AG04450 (cell line): ENCODE results near the gene ZNF273. TPM values are rescaled to one million over a fixed set of nuclear protein-coding genes. Genes with fewer than 3 reads are reported as not detected.
A peak's percentile ranks its signal among the peaks of the same experiment; 100 is the strongest.

Experiments used
- CTCF ChIA-PET: fragments of 300-600, 350-600 bp; formaldehyde crosslinking; extraction: SDS; loops from one replicate; lab custom pipeline; 2022; ENCODE audit warnings: antibody characterized with exemption, inconsistent platforms; lab: Charles Lee
- POLR2A ChIA-PET: fragments of 350-600 bp; formaldehyde crosslinking; extraction: SDS; loops from one replicate; lab custom pipeline; 2021; ENCODE audit warnings: antibody characterized with exemption, inconsistent platforms; lab: Yijun Ruan, JAX
- DNase-seq: peaks from one replicate; pipeline ENCODE4 v3.0.0-alpha.2; 2011; ENCODE audit warnings: low read depth, low spot score
- H3K27ac ChIP-seq: one replicate; pipeline ENCODE4 v1.5.1; 2012; ENCODE audit warnings: low read depth, low read length, control low read depth
- H3K27me3 ChIP-seq: one replicate; pipeline ENCODE4 v1.6.0; 2012; ENCODE audit warnings: low read length; ENCODE audit not compliant: control insufficient read depth, insufficient read depth
- H3K4me3 ChIP-seq: 2 replicates; pipeline ENCODE4 v1.5.1; 2011; ENCODE audit warnings: mild to moderate bottlenecking, low read depth, low read length, control low read depth
- H3K9me3 ChIP-seq: 2 replicates; pipeline ENCODE4 v1.5.1; 2012; ENCODE audit warnings: low read length; ENCODE audit not compliant: control insufficient read depth, insufficient read depth
- polyA plus RNA-seq: library from polyadenylated mRNA; depleted of rRNA; stranded (reverse); fragments of >200 nt; gene quantifications from 2 replicates; pipeline ENCODE4 v1.2.3, GENCODE V29; 2011
- TF ChIP-seq, protein P1 (sequence below): IDR thresholded peaks from 2 replicates; pipeline ENCODE4 v1.5.1; 2011; ENCODE audit warnings: low read depth, low read length, control low read depth, inconsistent platforms

Gene ZNF273
- polyA plus RNA-seq, 1 experiment, result 2.9 TPM

DNA sequence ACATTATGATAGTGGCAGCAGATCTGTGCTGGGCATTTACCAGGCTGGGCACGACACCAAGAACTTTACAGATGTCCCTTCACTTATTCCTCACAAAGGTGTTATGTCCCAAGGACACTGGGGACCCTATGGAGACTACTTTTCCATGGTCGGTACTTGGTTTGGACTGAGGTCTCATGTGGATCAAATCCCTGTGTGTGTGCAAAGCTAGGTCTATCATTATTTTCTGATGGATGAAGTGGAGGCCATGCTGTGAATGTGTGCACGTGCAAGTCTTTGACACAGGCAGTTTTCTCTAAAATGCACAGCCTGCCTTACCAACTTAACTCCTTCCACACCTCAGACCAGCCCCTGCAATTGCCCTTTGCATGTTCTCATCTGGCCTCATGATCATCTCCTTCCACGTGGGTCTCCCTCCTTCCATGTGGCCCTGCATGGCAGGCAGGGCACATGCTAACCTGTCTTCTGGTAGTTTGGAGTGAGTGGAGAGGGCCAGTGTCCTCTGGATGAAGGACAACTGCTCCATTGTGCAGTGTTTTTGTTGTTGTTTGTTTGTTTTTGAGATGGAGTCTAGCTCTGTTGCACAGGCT lies 16.0 kb upstream of the ZNF273 start:
- peaks cover 25% of the 10 kb centered on the region for H3K9me3 ChIP-seq
- no peak overlapping the region for H3K27ac ChIP-seq
- TF ChIP-seq, protein P1, sequence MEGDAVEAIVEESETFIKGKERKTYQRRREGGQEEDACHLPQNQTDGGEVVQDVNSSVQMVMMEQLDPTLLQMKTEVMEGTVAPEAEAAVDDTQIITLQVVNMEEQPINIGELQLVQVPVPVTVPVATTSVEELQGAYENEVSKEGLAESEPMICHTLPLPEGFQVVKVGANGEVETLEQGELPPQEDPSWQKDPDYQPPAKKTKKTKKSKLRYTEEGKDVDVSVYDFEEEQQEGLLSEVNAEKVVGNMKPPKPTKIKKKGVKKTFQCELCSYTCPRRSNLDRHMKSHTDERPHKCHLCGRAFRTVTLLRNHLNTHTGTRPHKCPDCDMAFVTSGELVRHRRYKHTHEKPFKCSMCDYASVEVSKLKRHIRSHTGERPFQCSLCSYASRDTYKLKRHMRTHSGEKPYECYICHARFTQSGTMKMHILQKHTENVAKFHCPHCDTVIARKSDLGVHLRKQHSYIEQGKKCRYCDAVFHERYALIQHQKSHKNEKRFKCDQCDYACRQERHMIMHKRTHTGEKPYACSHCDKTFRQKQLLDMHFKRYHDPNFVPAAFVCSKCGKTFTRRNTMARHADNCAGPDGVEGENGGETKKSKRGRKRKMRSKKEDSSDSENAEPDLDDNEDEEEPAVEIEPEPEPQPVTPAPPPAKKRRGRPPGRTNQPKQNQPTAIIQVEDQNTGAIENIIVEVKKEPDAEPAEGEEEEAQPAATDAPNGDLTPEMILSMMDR, result no peak
- no peak for DNase-seq
- no peak overlapping the region for H3K4me3 ChIP-seq
- ChIA-PET POLR2A (no interaction called here), CTCF (no interaction called here)
- H3K27me3 ChIP-seq, result peaks cover 42% of the 10 kb centered on the region

DNA sequence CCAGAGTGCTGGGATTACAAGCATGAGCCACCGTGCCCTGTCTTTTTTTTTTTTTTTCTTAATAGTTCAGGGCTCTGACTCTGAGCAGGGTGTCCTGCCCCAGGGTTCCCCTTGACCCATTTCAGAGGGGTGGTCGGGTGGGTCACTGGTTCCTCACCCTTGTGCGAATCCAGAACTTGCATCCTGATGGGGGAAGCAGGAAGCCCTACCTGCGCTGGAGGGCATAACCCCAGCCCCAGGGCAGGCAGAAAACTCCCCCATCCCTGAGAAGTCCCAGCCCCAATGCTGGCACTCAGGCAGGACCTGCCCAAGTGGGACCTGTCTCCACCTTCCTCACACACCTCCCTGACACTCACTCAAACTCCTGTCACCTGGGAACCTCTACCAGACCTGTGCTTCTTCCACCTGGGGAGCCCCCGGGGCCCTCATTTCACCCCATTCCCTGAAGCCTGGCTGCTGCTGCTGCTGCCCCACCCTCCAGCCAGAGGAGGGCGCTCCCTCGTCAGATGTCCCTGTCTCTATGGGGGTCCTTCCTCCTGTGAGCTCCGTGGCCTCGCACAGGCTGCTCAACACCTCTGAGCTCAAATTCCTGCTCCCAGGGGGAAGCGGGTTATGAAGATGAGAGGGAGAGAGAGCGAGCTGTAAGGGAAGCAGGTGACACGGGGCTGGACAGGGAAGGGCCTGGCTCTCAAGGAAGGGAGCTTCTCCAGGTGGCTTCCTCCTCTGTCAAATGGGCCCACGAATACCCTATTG lies 15.1 kb upstream of the ZNF273 start:
- peaks cover 16% of the 10 kb centered on the region for H3K9me3 ChIP-seq
- POLR2A ChIA-PET, result no interaction called here
- H3K27me3 ChIP-seq, result peaks cover 46% of the 10 kb centered on the region
- H3K4me3 ChIP-seq, result no peak overlapping the region
- H3K27ac ChIP-seq, result no peak overlapping the region
- CTCF ChIA-PET, result no interaction called here
- TF ChIP-seq, protein P1, result no peak
- DNase-seq, result no peak

DNA sequence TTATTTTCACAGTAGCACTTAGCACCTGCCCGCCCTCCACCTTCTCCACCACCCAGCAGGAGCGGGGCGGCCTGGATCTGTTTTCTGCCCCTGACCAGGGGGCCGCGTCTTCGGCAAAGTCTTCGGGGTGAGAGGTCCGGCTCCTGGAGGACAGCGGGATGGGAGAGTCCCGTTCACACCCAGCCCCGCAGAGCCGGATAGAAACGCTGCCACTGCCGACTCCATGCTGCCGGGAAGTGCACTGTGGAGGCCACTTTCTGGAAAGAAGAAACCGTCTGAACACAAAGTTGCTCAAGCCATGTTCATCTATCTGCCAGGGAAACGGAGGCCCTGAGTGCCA lies 14.5 kb upstream of the ZNF273 start:
- Histone ChIP-seq H3K4me3 (peak overlapping the region; percentile 42), H3K27me3 (peaks cover 46% of the 10 kb centered on the region), H3K9me3 (peaks cover 10% of the 10 kb centered on the region), H3K27ac (no peak overlapping the region)
- no peak for DNase-seq
- POLR2A ChIA-PET, result no interaction called here
- CTCF ChIA-PET, result no interaction called here
- TF ChIP-seq, protein P1, result no peak

- POLR2A ChIA-PET, result interaction anchor here (0.7 kb wide), 1 partner anchor 57 kb away, joined by 3 read pairs; no protein-coding TSS in a partner anchor
- TF ChIP-seq, protein P1, result no peak
- H3K27me3 ChIP-seq, result peaks cover 46% of the 10 kb centered on the region
- CTCF ChIA-PET, result no interaction called here
- no peak overlapping the region for H3K27ac ChIP-seq
- DNase-seq, result no peak
- peaks cover 9% of the 10 kb centered on the region for H3K9me3 ChIP-seq
- H3K4me3 ChIP-seq, result peak overlapping the region; percentile 42
Observed at GRCh38 chr7:64888901-64889685, 14.0 kb upstream of the ZNF273 start.
